Muscle of leg (tissue), 11 donors: ENCODE measurements around the gene TFEB. TPM values are rescaled to one million over a fixed set of nuclear protein-coding genes. Genes with fewer than 3 reads are reported as not detected.

Experiments
- DNase-seq: peaks from one replicate; pipeline ENCODE4 v3.0.0; 2013
- H3K27ac ChIP-seq: one replicate; pipeline ENCODE4 v1.5.1; 2013; ENCODE audit warnings: mild to moderate bottlenecking, low read length, control low read depth
- H3K27me3 ChIP-seq: one replicate; pipeline ENCODE4 v1.6.1; 2013; ENCODE audit warnings: low read length; ENCODE audit not compliant: control insufficient read depth, insufficient read depth
- H3K36me3 ChIP-seq: one replicate; pipeline ENCODE4 v1.6.1; 2013; ENCODE audit warnings: low read length; ENCODE audit not compliant: control insufficient read depth, insufficient read depth
- H3K4me1 ChIP-seq: one replicate; pipeline ENCODE4 v1.6.1; 2013; ENCODE audit warnings: low read length; ENCODE audit not compliant: control insufficient read depth, insufficient read depth
- H3K4me3 ChIP-seq: one replicate; pipeline ENCODE4 v1.5.1; 2013; ENCODE audit warnings: low read length, control low read depth
- H3K9me3 ChIP-seq: replicated peaks from 2 replicates; pipeline ENCODE4 v1.6.1; 2013; ENCODE audit warnings: low read depth, low read length; ENCODE audit not compliant: control insufficient read depth
- WGBS: methylation state at CpG from one replicate; pipeline ENCODE4 v1.1.5; 2013; ENCODE audit warnings: missing lambda C conversion rate; ENCODE audit not compliant: insufficient coverage; 5-methylcytosine and 5-hydroxymethylcytosine counted together
- polyA plus RNA-seq, 8 donors: library from polyadenylated mRNA; unstranded; fragments of 120-200 nt; gene quantifications; one replicate each; pipeline versions ENCODE4 v1.2.1 to v1.2.3, GENCODE V29; 2013; ENCODE audit warnings: inconsistent platforms in 1 of 8, low replicate concordance in 1 of 8; ENCODE audit not compliant: insufficient read length in 8 of 8, insufficient read depth in 1 of 8
- total RNA-seq: library from RNA; stranded (reverse); fragments of 120-200 nt; gene quantifications from one replicate; pipeline ENCODE4 v1.2.4, GENCODE V29; 2013

Gene TFEB
- total and polyA plus RNA-seq, 9 donors, result 6.1 to 12.3 (median 7.5) TPM

GRCh38 chr6:41674231-41675000, 61.0 kb downstream of the TFEB start:
- Histone ChIP-seq H3K4me3 (no peak overlapping the region), H3K27ac (no peak overlapping the region), H3K36me3 (no peaks in the 10 kb centered on the region), H3K27me3 (peaks cover 4% of the 10 kb centered on the region), H3K9me3 (no peaks in the 10 kb centered on the region), H3K4me1 (peaks cover 36% of the 10 kb centered on the region)
- DNase-seq, result no peak
- WGBS, result 91% methylated on average over 4 of the region's 7 CpGs

- no peaks in the 10 kb centered on the region for H3K9me3 ChIP-seq
- H3K4me3 ChIP-seq, result no peak overlapping the region
- WGBS, result 45% methylated on average over 5 of the region's 5 CpGs
- no peaks in the 10 kb centered on the region for H3K36me3 ChIP-seq
- H3K27ac ChIP-seq, result no peak overlapping the region
- DNase-seq, result no peak
- H3K4me1 ChIP-seq, result peaks cover 36% of the 10 kb centered on the region
- H3K27me3 ChIP-seq, result peaks cover 4% of the 10 kb centered on the region
These were observed 61.8 kb downstream of the TFEB start for GRCh38 chr6:41673704-41674000.

- no peak for DNase-seq
- H3K9me3 ChIP-seq, result no peaks in the 10 kb centered on the region
- H3K27me3 ChIP-seq, result peaks cover 4% of the 10 kb centered on the region
- 72% methylated on average over 10 of the region's 17 CpGs for WGBS
- H3K4me1 ChIP-seq, result peaks cover 36% of the 10 kb centered on the region
- no peaks in the 10 kb centered on the region for H3K36me3 ChIP-seq
- no peak overlapping the region for H3K4me3 ChIP-seq
- H3K27ac ChIP-seq, result no peak overlapping the region
These were observed 62.3 kb downstream of the TFEB start for GRCh38 chr6:41672816-41673703.

GRCh38 chr6:41672016-41672415, 63.4 kb downstream of the TFEB start:
- 86% methylated on average over 3 of the region's 7 CpGs for WGBS
- Histone ChIP-seq H3K36me3 (no peaks in the 10 kb centered on the region), H3K4me3 (no peak overlapping the region), H3K4me1 (peaks cover 36% of the 10 kb centered on the region), H3K27me3 (peaks cover 4% of the 10 kb centered on the region), H3K27ac (no peak overlapping the region), H3K9me3 (no peaks in the 10 kb centered on the region)
- no peak for DNase-seq

GRCh38 chr6:41671376-41671775, 64.0 kb downstream of the TFEB start:
- DNase-seq, result no peak
- Histone ChIP-seq H3K36me3 (no peaks in the 10 kb centered on the region), H3K4me1 (peaks cover 36% of the 10 kb centered on the region), H3K27me3 (peaks cover 4% of the 10 kb centered on the region), H3K27ac (no peak overlapping the region), H3K9me3 (no peaks in the 10 kb centered on the region), H3K4me3 (no peak overlapping the region)
- WGBS, result 67% methylated on average over 1 of the region's 5 CpGs

- Histone ChIP-seq H3K4me3 (no peak overlapping the region), H3K4me1 (peaks cover 34% of the 10 kb centered on the region), H3K27me3 (peaks cover 4% of the 10 kb centered on the region), H3K9me3 (no peaks in the 10 kb centered on the region), H3K27ac (no peak overlapping the region), H3K36me3 (no peaks in the 10 kb centered on the region)
- DNase-seq, result no peak
- WGBS, result 55% methylated on average over 6 of the region's 9 CpGs
These were observed 64.6 kb downstream of the TFEB start for GRCh38 chr6:41670703-41671360.

GRCh38 chr6:41668968-41669367, 66.4 kb downstream of the TFEB start:
- Histone ChIP-seq H3K4me1 (peaks cover 20% of the 10 kb centered on the region), H3K4me3 (no peak overlapping the region), H3K36me3 (no peaks in the 10 kb centered on the region), H3K9me3 (no peaks in the 10 kb centered on the region), H3K27me3 (peaks cover 4% of the 10 kb centered on the region), H3K27ac (no peak overlapping the region)
- DNase-seq, result no peak
- WGBS, result no CpG with 5 or more reads among the region's 2 CpGs

GRCh38 chr6:41667195-41667594, 68.2 kb downstream of the TFEB start:
- Histone ChIP-seq H3K4me3 (no peak overlapping the region), H3K27ac (no peak overlapping the region), H3K4me1 (peaks cover 22% of the 10 kb centered on the region), H3K36me3 (no peaks in the 10 kb centered on the region), H3K27me3 (peaks cover 4% of the 10 kb centered on the region), H3K9me3 (no peaks in the 10 kb centered on the region)
- WGBS, result no CpG with 5 or more reads among the region's 1 CpG
- no peak for DNase-seq

GRCh38 chr6:41664271-41664670, 71.1 kb downstream of the TFEB start:
- 83% methylated on average over 1 of the region's 5 CpGs for WGBS
- peaks cover 15% of the 10 kb centered on the region for H3K4me1 ChIP-seq
- H3K9me3 ChIP-seq, result no peaks in the 10 kb centered on the region
- no peak overlapping the region for H3K4me3 ChIP-seq
- DNase-seq, result no peak
- H3K27ac ChIP-seq, result no peak overlapping the region
- H3K36me3 ChIP-seq, result no peaks in the 10 kb centered on the region
- peaks cover 2% of the 10 kb centered on the region for H3K27me3 ChIP-seq

GRCh38 chr6:41663568-41663967, 71.8 kb downstream of the TFEB start:
- peaks cover 2% of the 10 kb centered on the region for H3K27me3 ChIP-seq
- WGBS, result 63% methylated on average over 4 of the region's 5 CpGs
- DNase-seq, result no peak

More at GRCh38 chr6:41663568-41663967, 71.8 kb downstream of the TFEB start:
- Histone ChIP-seq H3K4me3 (no peak overlapping the region), H3K9me3 (no peaks in the 10 kb centered on the region), H3K36me3 (no peaks in the 10 kb centered on the region), H3K27ac (no peak overlapping the region), H3K4me1 (peaks cover 15% of the 10 kb centered on the region)
